GM12878 (cell line): ENCODE measurements around the gene TRUB1. TPM values are rescaled to one million over a fixed set of nuclear protein-coding genes. Genes with fewer than 3 reads are reported as not detected.
A peak's percentile ranks its signal among the peaks of the same experiment; 100 is the strongest.

Experiments used
- ATAC-seq: fragments of 200-7000 bp; cut with Tn5 transposase; 3 replicates; pipeline ENCODE4 v1.9.1; 2020; ENCODE audit warnings: mild to moderate bottlenecking, moderate library complexity
- BruUV-seq: library from RNA; stranded (reverse); fragments of 400-500 nt; replicated peaks from 2 replicates; lab custom pipeline; 2021; lab: Mats Ljungman, UMichigan
- CTCF ChIA-PET: fragments of 300-600 bp; sonication (Branson Sonifier 250); formaldehyde crosslinking; extraction: SDS; loops from one replicate; lab custom pipeline; 2021; ENCODE audit warnings: inconsistent platforms; lab: Yijun Ruan, JAX
- POLR2A ChIA-PET: fragments of 350-600 bp; formaldehyde crosslinking; extraction: SDS; loops from one replicate; lab custom pipeline; 2021; ENCODE audit warnings: inconsistent platforms; lab: Charles Lee
- RAD21 ChIA-PET: fragments of 300-600 bp; sonication (Branson Sonifier 250); formaldehyde crosslinking; loops from one replicate; lab custom pipeline; 2023; ENCODE audit warnings: antibody characterized with exemption; ENCODE audit not compliant: unreplicated experiment; lab: Charles Lee
- SMC1A ChIA-PET: fragments of 300-600 bp; sonication (Branson Sonifier 250); formaldehyde crosslinking; loops from one replicate; lab custom pipeline; 2023; ENCODE audit not compliant: unreplicated experiment, uncharacterized antibody; lab: Charles Lee
- DNase-seq: peaks from one replicate; pipeline ENCODE4 v3.0.0-alpha.2; 2011; ENCODE audit warnings: low read depth, low spot score
- FAIRE-seq: peaks from 3 replicates; lab custom pipeline; 2011; peaks lifted over from hg19 to GRCh38; lab: Jason Lieb, UNC
- H2AFZ ChIP-seq: 2 replicates; pipeline ENCODE4 v1.6.0; 2011; ENCODE audit warnings: low read depth, low read length, control low read depth; ENCODE audit not compliant: control insufficient read depth
- H3K27ac ChIP-seq: 2 replicates; pipeline ENCODE4 v1.5.1; 2011; ENCODE audit warnings: control low read depth; ENCODE audit not compliant: control insufficient read depth, insufficient read depth
- H3K27me3 ChIP-seq, 2 experiments: replicated peaks in 1 of 2; 2 replicates each; pipeline versions ENCODE4 v1.6.0 to v1.6.1; 2011; ENCODE audit warnings: low read length in 1 of 2; ENCODE audit not compliant: control insufficient read depth in 2 of 2, insufficient read depth in 2 of 2
- H3K36me3 ChIP-seq, 2 experiments: 2 replicates each; pipeline ENCODE4 v1.5.1; 2011; ENCODE audit warnings: low read length in 1 of 2; ENCODE audit not compliant: control insufficient read depth in 2 of 2, insufficient read depth in 2 of 2
- H3K4me1 ChIP-seq: 2 replicates; pipeline ENCODE4 v1.6.1; 2011; ENCODE audit warnings: mild to moderate bottlenecking, low read length, moderate library complexity, mixed read lengths; ENCODE audit not compliant: control insufficient read depth, insufficient read depth
- H3K4me2 ChIP-seq: 2 replicates; pipeline ENCODE4 v1.6.0; 2011; ENCODE audit warnings: control low read depth; ENCODE audit not compliant: control insufficient read depth, insufficient read depth
- H3K4me3 ChIP-seq: fragments of 200-600 bp; sonication (generic); 2 replicates; pipeline ENCODE4 v1.5.1; 2016
- H3K79me2 ChIP-seq: 2 replicates; pipeline ENCODE4 v1.6.0; 2011; ENCODE audit warnings: low read length; ENCODE audit not compliant: control insufficient read depth, insufficient read depth
- H3K9ac ChIP-seq: 2 replicates; pipeline ENCODE4 v1.8.0; 2011; ENCODE audit warnings: low read length, control low read depth, mixed read lengths; ENCODE audit not compliant: control insufficient read depth, insufficient read depth
- H3K9me3 ChIP-seq: replicated peaks from 3 replicates; pipeline ENCODE4 v1.5.1; 2011; ENCODE audit warnings: mild to moderate bottlenecking, low read length; ENCODE audit not compliant: control insufficient read depth, insufficient read depth
- H4K20me1 ChIP-seq: 2 replicates; pipeline ENCODE4 v1.6.0; 2011; ENCODE audit not compliant: control insufficient read depth, insufficient read depth
- BMI1 ChIP-seq: fragments of 450-650 bp; IDR thresholded peaks from 2 replicates; pipeline ENCODE4 v1.6.1; 2016; ENCODE audit warnings: mild to moderate bottlenecking, moderate library complexity, borderline replicate concordance
- EED ChIP-seq: sonication (generic); IDR thresholded peaks from 2 replicates; pipeline ENCODE4 v1.6.1; 2016; ENCODE audit warnings: antibody characterized with exemption, low read depth
- EP300 ChIP-seq, 2 experiments: fragments of 150-350 bp in 1 of 2; IDR thresholded peaks; 2 replicates each; pipeline ENCODE4 v1.6.1; 2011 to 2012; ENCODE audit warnings: low read depth in 2 of 2, low read length in 2 of 2, borderline replicate concordance in 1 of 2, improper control_type of control experiment in 1 of 2, inconsistent platforms in 1 of 2; ENCODE audit not compliant: control insufficient read depth in 1 of 2
- FOXK2 ChIP-seq: fragments of 450-650 bp; IDR thresholded peaks from 2 replicates; pipeline ENCODE4 v1.6.1; 2017; ENCODE audit warnings: mild to moderate bottlenecking, moderate library complexity
- FOXM1 ChIP-seq: IDR thresholded peaks from 2 replicates; pipeline ENCODE4 v1.6.1; 2012; ENCODE audit warnings: low read depth, mild to moderate bottlenecking, inconsistent platforms, low read length, moderate library complexity
- HDAC6 ChIP-seq: fragments of 200-600 bp; sonication (generic); IDR thresholded peaks from one replicate; pipeline ENCODE4 v1.8.0; 2017; ENCODE audit warnings: antibody characterized with exemption; ENCODE audit not compliant: unreplicated experiment
- IKZF1 ChIP-seq: fragments of 450-650 bp; conservative IDR thresholded peaks from 2 replicates; pipeline ENCODE4 v1.6.1; 2017; ENCODE audit warnings: antibody characterized with exemption, mild to moderate bottlenecking
- JUNB ChIP-seq: IDR thresholded peaks from 2 replicates; pipeline ENCODE4 v1.6.1; 2016; ENCODE audit warnings: antibody characterized with exemption, mild to moderate bottlenecking
- MXI1 ChIP-seq: fragments of 150-350 bp; IDR thresholded peaks from 2 replicates; pipeline ENCODE4 v1.6.1; 2011; ENCODE audit warnings: low read depth, mild to moderate bottlenecking, inconsistent platforms, low read length, improper control_type of control experiment
- NR2C1 ChIP-seq: fragments of 450-650 bp; IDR thresholded peaks from 2 replicates; pipeline ENCODE4 v1.6.1; 2017; ENCODE audit warnings: antibody characterized with exemption, mild to moderate bottlenecking, moderate library complexity
- POLR2AphosphoS5 ChIP-seq: IDR thresholded peaks from 2 replicates; pipeline ENCODE4 v1.6.1; 2011; ENCODE audit warnings: mild to moderate bottlenecking, low read length, inconsistent platforms
- POU2F2 ChIP-seq: IDR thresholded peaks from 3 replicates; pipeline ENCODE4 v1.6.1; 2011; ENCODE audit warnings: low read depth, mild to moderate bottlenecking, low read length, borderline replicate concordance
- PRDM15 ChIP-seq: fragments of 450-650 bp; formaldehyde crosslinking; IDR thresholded peaks from 2 replicates; pipeline ENCODE4 v1.4.0; 2020; ENCODE audit warnings: mild to moderate bottlenecking, moderate library complexity
- RUNX3 ChIP-seq: IDR thresholded peaks from 2 replicates; pipeline ENCODE4 v1.6.1; 2012; ENCODE audit warnings: low read length, inconsistent platforms
- SP1 ChIP-seq: IDR thresholded peaks from one replicate; pipeline ENCODE4 v1.6.1; 2011; ENCODE audit warnings: low read depth, low read length
- TCF7 ChIP-seq: IDR thresholded peaks from 2 replicates; pipeline ENCODE4 v1.6.1; 2014; ENCODE audit warnings: antibody characterized with exemption, borderline replicate concordance
- YY1 ChIP-seq: IDR thresholded peaks from 2 replicates; pipeline ENCODE4 v1.6.1; 2011; ENCODE audit warnings: low read depth, mild to moderate bottlenecking, low read length
- ZBTB33 ChIP-seq: fragments of 450-650 bp; IDR thresholded peaks from 2 replicates; pipeline ENCODE4 v1.6.1; 2017; ENCODE audit warnings: mild to moderate bottlenecking
- ZSCAN29 ChIP-seq: fragments of 450-650 bp; IDR thresholded peaks from 2 replicates; pipeline ENCODE4 v1.6.1; 2017; ENCODE audit warnings: mild to moderate bottlenecking, moderate library complexity
- WGBS: methylation state at CpG from one replicate; pipeline ENCODE4 v1.1.6; 2016; ENCODE audit warnings: low lambda C conversion rate; ENCODE audit not compliant: insufficient replicate concordance, insufficient coverage; ENCODE audit errors: missing lambda C conversion rate; 5-methylcytosine and 5-hydroxymethylcytosine counted together
- in situ Hi-C: fragments of 300-500 bp; cut with MboI; formaldehyde crosslinking; loops from 9 replicates; pipeline ENCODE4 v1.14.3; 2018; ENCODE audit warnings: mixed read lengths
- intact Hi-C: fragments of 100-400 bp; cut with micrococcal nuclease; formaldehyde crosslinking; loops from one replicate; pipeline ENCODE4 v1.14.2; 2022; ENCODE audit not compliant: unreplicated experiment
- polyA plus RNA-seq, 11 experiments: library from polyadenylated mRNA; depleted of rRNA in 4 of 11; unstranded in 6 of 11; stranded (reverse) in 5 of 11; fragments of >200 nt; fragmentation: Nextera tagmentation in 4 of 11; fragmentation: Illumina TruSeq in 1 of 11; extraction: Ambion mirVana in 4 of 11; extraction: Trizol in 1 of 11; gene quantifications; 1 replicate in 1 of 11; 2 replicates in 10 of 11; pipeline versions ENCODE4 v1.2.1 to v1.2.3, GENCODE V29; 2011 to 2016; ENCODE audit warnings: inconsistent platforms in 2 of 11, missing spikeins in 2 of 11, low read depth in 1 of 11
- total RNA-seq, 4 experiments: library from RNA; depleted of rRNA in 3 of 4; stranded (reverse); fragments of >200 nt in 3 of 4; fragmentation: Illumina TruSeq in 1 of 4; extraction: Trizol in 1 of 4; gene quantifications; 2 replicates each; pipeline versions ENCODE4 v1.2.1 to v1.2.3, GENCODE V29; 2013 to 2021

TRUB1 gene
- total and polyA plus RNA-seq, 10 of the 15 experiments (the other 5 are each of a cell fraction or from before 2014, with no cell fraction given) = 8.1 to 24.0 (median 15.9) TPM

- no peaks in the 10 kb centered on the region for H3K36me3 ChIP-seq
- ChIA-PET RAD21 (no interaction called here), CTCF (interaction anchor here (1.1 kb wide), 1 partner anchor 48 kb away, joined by 3 read pairs; no protein-coding TSS in a partner anchor), SMC1A (interaction anchor here (1.2 kb wide), 1 partner anchor 12 kb away, joined by 3 read pairs; no protein-coding TSS in a partner anchor), POLR2A (no interaction called here)
- no peaks in the 10 kb centered on the region for H4K20me1 ChIP-seq
- BruUV-seq = no TSS peak
- H3K4me3 ChIP-seq = no peak overlapping the region
- H3K27me3 ChIP-seq = no peaks in the 10 kb centered on the region
- DNase-seq (no peak), ATAC-seq (peak; percentile 80), FAIRE-seq (no peak)
- no peak overlapping the region for H2AFZ ChIP-seq
- H3K79me2 ChIP-seq = no peaks in the 10 kb centered on the region
- intact Hi-C loops (no loop called here), in situ Hi-C loops (no loop called here)
- peak overlapping the region; percentile 28; the same call in 1 of the 2 replicates for H3K4me2 ChIP-seq
- H3K9ac ChIP-seq = no peak overlapping the region
- H3K9me3 ChIP-seq = no peaks in the 10 kb centered on the region; the same call in 2 of the 3 replicates
- no peaks in the 10 kb centered on the region for H3K4me1 ChIP-seq
- 28% methylated on average over 3 of the region's 3 CpGs for WGBS
- H3K27ac ChIP-seq = no peak overlapping the region
- TF ChIP-seq PRDM15 (CRISPR knock-in tag) = no peak
- peak; percentile 80 for TF ChIP-seq RUNX3
- TF ChIP-seq MXI1 = no peak
- no peak for TF ChIP-seq BMI1
- peak; percentile 46 for TF ChIP-seq IKZF1
- TF ChIP-seq ZSCAN29 = no peak
- no peak for TF ChIP-seq SP1
- no peak for TF ChIP-seq HDAC6
- no peak for TF ChIP-seq FOXK2
- no peak for TF ChIP-seq NR2C1
- TF ChIP-seq TCF7 = peak; percentile 75
- no peak for TF ChIP-seq POU2F2
- TF ChIP-seq ZBTB33 = no peak
- TF ChIP-seq EP300 (IDR thresholded peaks at IDR 0.05; ENCODE audit: borderline replicate concordance in 1 of 2, control insufficient read depth in 1 of 2, low read depth in 2 of 2, low read length in 2 of 2) = peak in 1 of 2 experiments; percentile 21; a peak in 1 of 4 replicates
- 0 out of 2 replicates have a peak, but pooled peaks have one; percentile 8 for TF ChIP-seq YY1
- no peak for TF ChIP-seq POLR2AphosphoS5
- TF ChIP-seq FOXM1 = peak; percentile 19; the same call in 1 of the 2 replicates
- TF ChIP-seq JUNB = peak; percentile 78
- TF ChIP-seq EED = peak; percentile 87
Observed at GRCh38 chr10:114925587-114926586, 12.1 kb upstream of the TRUB1 start.
